H1 (cell line): ENCODE data around the gene DEUP1. TPM values are rescaled to one million over a fixed set of nuclear protein-coding genes. Genes with fewer than 3 reads are reported as not detected.

Source experiments
- BRCA1 ChIP-seq: IDR thresholded peaks from 2 replicates; pipeline ENCODE4 v1.6.1; 2012; ENCODE audit warnings: low read depth, low read length, improper control_type of control experiment
- CHD1 ChIP-seq: IDR thresholded peaks from 2 replicates; pipeline ENCODE4 v1.6.1; 2012; ENCODE audit warnings: low read depth, low read length, improper control_type of control experiment
- EZH2 ChIP-seq: fragments of 200-600 bp; sonication (generic); IDR thresholded peaks from 2 replicates; pipeline ENCODE4 v1.7.1; 2012; ENCODE audit warnings: low read depth, mild to moderate bottlenecking, moderate library complexity, low read length, inconsistent platforms; ENCODE audit not compliant: severe bottlenecking
- JUND ChIP-seq: IDR thresholded peaks from 2 replicates; pipeline ENCODE4 v1.6.1; 2011; ENCODE audit warnings: mild to moderate bottlenecking, improper control_type of control experiment, low read length
- RBBP5 ChIP-seq: IDR thresholded peaks from 2 replicates; pipeline ENCODE4 v1.7.1; 2012; ENCODE audit warnings: low read depth, mild to moderate bottlenecking, inconsistent platforms, low read length, moderate library complexity, borderline replicate concordance
- TAF1 ChIP-seq: IDR thresholded peaks from 2 replicates; pipeline ENCODE4 v1.6.1; 2011; ENCODE audit warnings: mild to moderate bottlenecking, low read depth, low read length
- polyA plus RNA-seq, 7 experiments: library from polyadenylated mRNA; depleted of rRNA in 3 of 7; stranded (reverse) in 5 of 7; unstranded in 2 of 7; fragments of >200 nt in 5 of 7; fragments of 200-250 nt in 2 of 7; gene quantifications; 1 replicate in 5 of 7; 2 replicates in 1 of 7; 4 replicates in 1 of 7; pipeline versions ENCODE4 v1.2.1 to v1.2.3, GENCODE V29; 2011 to 2013; ENCODE audit warnings: missing spikeins in 2 of 7, mixed read lengths in 2 of 7
- total RNA-seq: library from RNA; stranded (reverse); fragmentation: NEBNext Ultra II Directional; extraction: Animal tissue kit (Norgen Biotek cat#: 25700); gene quantifications from 2 replicates; pipeline ENCODE4 v1.2.1, GENCODE V29; 2021
- TF ChIP-seq, protein P1 (sequence below), 3 experiments: IDR thresholded peaks; 1 replicate in 2 of 3; 2 replicates in 1 of 3; pipeline versions ENCODE4 v1.5.1 to v1.6.1; 2011; ENCODE audit warnings: low read length in 3 of 3, mild to moderate bottlenecking in 3 of 3, inconsistent platforms in 2 of 3, low read depth in 1 of 3, moderate library complexity in 1 of 3; ENCODE audit not compliant: insufficient read depth in 1 of 3; ENCODE audit errors: control extremely low read depth in 1 of 3

Gene DEUP1
- total and polyA plus RNA-seq, 2 of the 8 experiments (the other 6 are each of a cell fraction or from before 2014, with no cell fraction given) = 0.45 TPM; not detected in 1

DNA sequence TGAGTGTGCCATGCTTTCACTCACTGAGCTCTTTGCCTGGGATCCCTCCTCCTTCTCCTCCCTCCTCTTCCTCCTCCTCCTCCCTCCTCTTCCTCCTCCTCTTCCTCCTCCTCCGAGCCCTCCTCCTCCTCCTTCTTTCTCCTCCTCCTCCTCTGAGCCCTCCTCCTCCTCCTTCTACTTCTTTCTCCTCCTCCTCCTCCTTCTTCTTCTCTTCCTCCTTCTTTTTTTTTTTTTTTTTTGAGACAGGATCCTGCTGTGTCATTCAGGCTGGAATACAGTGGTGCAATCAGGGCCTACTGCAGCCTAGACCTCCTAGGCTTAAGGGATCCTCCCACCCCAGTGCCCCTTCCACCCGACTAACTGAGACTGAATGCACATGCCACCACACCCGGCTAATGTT, 62.3 kb downstream of the DEUP1 start (continued):
- TF ChIP-seq EZH2 (no peak), BRCA1 (no peak), TAF1 (no peak), RBBP5 (no peak), JUND (no peak), CHD1 (no peak)
- TF ChIP-seq, protein P1, sequence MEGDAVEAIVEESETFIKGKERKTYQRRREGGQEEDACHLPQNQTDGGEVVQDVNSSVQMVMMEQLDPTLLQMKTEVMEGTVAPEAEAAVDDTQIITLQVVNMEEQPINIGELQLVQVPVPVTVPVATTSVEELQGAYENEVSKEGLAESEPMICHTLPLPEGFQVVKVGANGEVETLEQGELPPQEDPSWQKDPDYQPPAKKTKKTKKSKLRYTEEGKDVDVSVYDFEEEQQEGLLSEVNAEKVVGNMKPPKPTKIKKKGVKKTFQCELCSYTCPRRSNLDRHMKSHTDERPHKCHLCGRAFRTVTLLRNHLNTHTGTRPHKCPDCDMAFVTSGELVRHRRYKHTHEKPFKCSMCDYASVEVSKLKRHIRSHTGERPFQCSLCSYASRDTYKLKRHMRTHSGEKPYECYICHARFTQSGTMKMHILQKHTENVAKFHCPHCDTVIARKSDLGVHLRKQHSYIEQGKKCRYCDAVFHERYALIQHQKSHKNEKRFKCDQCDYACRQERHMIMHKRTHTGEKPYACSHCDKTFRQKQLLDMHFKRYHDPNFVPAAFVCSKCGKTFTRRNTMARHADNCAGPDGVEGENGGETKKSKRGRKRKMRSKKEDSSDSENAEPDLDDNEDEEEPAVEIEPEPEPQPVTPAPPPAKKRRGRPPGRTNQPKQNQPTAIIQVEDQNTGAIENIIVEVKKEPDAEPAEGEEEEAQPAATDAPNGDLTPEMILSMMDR (IDR thresholded peaks at IDR 0.05; ENCODE audit: control extremely low read depth in 1 of 3, insufficient read depth in 1 of 3, low read depth in 1 of 3, low read length in 3 of 3) = no peak
- TF ChIP-seq, all 59 proteins: peak for 0
